Stimulated activated naive CD4-positive, alpha-beta T cell (primary cell): ENCODE data around the gene RAB15.

ENCODE experiments used
- DNase-seq, 6 experiments: peaks; one replicate each; lab custom pipeline; 2025; lab: John Stamatoyannopoulos, UW

The RAB15 gene

DNA sequence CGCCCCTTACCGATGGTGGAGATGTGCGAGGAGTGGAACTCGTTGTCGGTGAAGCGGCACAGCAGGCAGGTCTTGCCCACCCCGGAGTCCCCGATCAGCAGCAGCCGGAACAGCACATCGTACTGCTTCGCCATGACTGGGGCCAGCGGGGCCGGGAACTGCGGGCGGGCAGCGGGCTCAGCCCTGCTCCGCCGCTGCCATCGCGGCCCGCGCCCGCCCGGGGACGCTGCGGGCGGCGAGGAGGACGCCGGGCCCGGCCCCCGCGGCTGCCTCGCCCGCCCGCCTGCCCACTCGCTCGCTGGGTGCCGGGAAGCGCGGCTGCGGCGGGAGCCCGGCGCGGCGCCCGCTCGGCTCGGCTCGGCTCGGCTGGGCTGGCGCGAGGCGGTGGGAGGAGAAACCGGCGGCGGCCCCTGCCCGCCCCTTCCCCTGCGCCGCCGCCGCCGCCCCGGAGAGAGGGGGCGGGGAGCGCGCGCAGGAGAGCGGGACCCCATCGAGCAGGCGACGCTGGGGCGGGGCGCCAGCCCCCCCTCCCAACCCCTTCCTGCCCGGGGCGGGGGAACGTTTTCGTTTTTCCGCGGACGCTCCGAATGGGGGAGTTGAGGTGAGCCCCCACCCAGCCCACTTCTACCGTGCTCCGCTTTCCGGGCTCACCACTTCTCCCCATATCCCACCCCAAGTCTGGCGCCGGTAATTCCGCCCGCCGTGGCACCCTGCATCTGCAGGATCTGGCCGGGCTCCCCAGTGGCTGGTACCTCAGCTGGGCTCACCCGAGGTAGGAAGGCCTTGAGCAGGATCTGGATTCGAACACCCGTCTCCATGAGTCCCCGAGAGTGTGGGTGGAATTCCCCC lies at the start of gene RAB15:
Gene RAB15, minus strand, starts transcription at position 394 of the 849 bp plus-strand sequence. Its CDS starts 260 bp downstream, at position 134.
- peak; percentile 14 to 50 (median 42) for DNase-seq

DNA sequence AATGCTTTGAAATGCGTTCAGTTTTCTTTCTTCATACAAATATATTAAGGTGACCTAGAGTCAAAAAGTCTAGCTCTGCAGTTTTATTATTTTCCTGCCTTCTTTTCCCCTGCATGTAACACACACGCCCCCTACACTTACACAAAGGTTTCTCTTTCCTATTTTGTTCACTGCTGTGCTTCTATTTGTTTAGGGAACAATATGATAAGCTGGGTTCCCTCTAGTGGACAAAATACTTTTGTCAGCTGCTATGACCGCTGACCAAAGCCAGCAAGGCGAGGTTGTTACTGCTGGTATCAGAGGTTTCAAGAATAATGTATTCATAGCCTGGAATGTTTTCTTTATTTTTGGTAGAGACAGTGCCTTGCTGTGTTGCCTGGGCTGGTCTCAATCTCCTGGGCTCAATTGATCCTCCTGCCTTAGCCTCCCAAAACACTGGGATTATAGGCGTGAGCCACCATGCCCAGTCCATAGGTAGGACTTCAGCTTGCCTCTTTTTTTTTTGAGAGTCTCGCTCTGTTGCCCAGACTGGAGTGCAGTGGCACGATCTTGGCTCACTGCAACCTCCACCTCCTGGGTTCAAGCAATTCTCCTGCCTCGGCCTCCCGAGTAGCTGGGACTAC lies 47.9 kb upstream of the RAB15 start:
- DNase-seq = no peak

DNA sequence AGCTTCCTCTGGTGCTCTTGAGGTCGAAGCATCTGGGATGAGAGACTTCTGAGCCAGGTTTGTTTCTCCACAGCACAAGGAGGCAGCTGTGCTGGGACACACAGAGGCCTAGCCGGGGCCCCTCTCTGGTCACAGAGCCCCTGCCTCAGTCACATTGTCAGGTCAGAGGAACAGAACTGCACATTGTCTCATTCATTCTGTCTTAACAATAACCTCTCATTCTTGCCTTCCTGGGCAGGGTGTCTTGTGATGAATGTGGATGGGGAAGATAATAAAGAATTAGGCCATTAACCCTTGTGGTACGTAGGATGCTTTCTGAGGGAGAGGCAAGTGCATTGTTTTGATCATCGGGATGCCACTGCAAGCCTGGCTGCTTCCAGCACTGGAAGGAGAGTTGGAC lies 44.3 kb upstream of the RAB15 start:
- DNase-seq = no peak

DNA sequence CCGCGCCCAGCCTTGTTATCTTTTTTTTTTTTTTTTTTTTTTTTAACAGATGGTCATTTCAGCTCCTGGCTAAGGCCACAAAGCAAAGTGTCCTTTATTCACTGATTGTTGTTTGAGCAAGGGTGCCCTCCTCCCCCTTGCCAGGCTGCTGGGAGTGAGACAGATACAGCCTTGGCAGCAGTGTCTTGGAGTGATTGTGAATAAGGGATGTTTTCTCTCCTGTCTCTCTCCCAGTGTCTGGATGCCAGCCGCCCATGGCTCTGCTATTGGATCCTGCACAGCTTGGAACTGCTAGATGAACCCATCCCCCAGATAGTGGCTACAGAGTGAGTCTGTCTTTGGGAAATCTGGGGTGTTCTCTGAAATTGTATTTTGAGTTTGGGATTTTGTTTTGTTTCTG lies 43.3 kb upstream of the RAB15 start:
- DNase-seq = no peak

DNA sequence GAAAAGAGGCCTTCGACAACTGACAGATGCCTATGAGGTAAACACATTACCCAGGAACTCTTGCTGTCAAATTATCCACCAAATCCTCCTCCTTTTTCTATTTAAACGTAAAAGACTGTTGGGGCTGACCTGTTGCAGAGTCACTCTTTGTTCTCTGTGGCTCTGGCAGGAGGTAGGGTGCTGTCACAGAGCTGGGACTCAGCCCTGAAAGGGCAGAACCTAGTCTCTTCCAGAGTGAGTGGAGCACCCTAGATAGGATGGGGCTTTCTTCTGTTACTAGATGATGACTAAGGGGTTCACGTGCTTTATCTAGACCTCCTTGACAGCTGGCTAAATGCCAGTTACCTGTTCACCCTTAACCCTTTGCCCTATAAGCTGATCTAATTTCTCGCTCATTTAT lies 40.2 kb upstream of the RAB15 start:
- no peak for DNase-seq

DNA sequence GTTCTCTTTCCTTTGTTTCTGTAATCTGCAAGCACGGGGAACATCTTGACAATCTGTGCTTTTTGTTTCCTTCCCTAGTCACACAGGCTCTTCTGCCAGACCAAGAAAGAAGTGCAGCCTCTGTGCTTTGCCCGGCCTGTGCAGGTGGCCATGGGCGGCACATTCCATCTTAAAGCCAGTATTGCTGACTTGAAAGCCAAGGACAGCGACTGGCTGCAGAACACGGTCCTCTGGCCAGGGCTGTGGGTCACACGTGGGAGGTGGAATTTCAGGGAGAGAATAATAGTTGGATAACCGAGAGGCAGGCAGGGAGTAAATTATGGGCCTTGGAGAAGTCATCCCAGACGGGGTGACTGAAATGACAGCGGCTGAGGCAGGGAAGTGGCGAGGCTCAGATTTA lies 39.4 kb upstream of the RAB15 start:
- no peak for DNase-seq

DNA sequence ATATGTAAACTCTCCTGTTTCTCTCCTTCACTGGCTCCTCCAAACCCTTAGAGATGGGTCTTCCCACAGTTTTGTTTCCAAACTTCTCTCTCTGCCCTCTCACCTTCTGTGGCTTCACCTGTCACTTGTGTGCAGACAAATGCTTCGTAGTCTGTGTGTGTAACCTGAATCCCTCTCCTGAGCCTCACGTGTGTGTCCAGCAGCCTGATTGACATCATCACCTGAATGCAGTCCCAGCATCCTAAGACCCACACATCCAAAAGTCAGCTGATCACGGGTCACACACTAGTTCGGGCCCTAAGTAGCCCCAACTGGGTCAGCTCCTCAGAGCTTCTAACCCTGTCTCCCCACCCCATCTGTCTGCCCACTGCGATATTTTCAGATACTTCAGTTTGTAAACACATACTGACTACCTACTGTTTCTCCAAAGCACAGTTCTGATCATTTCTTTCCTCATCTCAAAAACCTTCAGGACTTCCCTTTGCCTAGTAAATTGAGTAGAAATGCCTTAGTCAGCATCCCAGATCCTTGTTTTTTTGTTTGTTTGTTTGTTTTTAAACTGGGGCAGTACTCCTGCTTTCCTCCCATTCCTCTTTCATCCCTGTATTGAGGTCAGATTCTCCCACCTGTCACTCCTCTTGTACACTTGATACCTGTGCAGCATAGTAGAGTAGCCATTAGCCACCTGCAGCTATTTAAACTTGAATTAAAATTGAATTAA lies 38.2 kb upstream of the RAB15 start:
- DNase-seq = no peak

DNA sequence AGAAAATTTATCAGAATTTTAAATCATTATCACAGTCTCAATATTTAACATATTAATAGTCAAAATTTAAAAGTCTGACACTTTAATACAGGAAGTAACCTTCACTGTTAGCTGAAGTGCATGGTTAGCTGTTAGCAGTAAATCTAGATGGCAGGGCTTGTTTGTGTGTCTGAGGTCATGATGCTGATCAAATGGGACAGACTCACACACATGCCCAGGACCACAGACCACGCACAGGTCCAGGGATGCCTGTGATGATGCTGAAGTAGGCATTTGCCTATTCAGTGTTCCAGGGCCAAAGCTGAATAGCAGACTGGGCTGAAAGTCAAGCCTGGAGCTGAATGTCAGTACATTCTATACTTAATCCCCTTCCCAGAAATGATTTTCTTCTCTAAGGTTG lies 35.1 kb upstream of the RAB15 start:
- DNase-seq = no peak

DNA sequence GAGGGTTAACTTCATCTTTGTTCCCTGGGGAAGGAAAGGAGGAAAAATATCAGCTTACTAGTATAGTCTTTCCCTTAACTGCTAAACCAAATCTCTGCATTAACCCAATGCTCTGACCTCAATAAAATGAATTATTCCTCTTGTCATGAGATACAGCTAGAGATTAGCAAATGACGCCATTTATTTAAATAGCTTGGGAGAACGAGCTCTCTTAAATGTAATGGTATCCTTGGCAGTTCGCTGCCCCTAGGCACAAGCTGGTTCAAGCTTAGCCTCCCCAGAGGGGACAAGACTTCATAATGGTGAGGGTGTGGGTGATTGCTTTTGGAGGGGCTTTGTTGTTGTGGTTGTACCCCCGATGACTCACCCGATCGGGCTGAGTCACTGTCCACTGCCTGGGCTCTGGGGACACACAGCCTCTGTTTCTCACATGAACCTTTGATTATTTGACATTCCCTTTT lies 34.2 kb upstream of the RAB15 start:
- no peak for DNase-seq

DNA sequence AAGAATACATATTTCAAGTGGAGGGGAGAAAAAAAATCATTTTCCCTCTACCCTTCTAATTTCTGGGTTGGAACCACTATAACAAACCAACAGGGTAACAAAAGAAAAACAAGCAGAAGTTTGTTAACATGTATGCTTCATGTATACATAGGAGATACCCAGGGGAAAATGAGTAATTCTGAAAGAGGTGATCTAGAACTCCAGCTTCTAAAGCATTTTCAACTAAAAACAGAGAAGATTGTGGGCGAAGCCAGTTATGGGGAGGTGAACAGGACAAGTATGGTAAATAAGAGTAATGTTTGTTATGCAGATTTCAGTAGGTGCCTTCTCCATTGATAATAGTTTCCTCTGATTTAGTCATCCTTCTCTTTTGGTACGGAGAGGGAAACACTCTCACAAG lies 31.3 kb upstream of the RAB15 start:
- DNase-seq = no peak

DNA sequence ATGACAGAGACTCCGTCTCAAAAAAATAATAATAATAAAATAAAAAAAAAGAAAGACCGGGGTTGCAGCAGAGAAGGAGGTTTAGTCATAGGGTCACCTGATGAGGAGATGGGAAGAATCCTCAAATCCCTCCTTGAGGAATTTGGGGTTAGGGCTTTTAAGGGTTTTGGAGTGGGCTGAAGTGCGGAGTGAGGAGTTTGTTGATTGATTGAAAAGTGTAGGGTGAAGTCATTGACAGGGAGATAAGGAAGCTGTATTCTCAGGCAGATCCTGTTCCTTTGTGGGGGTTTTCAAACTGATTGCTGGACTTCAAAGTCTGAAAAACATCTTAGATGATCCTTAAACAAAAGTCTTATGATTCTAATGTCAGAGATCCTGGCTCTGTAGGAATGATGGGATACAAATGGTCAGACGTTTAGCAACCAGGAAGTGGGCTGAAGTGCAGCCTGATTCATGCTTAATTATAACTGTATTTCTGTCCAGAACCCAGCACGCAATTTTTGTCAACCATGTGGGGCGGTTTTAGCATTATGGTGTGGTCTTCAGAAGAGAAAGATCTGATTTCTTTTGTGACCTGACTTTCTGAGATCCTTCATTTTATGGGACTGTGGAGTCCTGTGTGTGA lies 30.6 kb upstream of the RAB15 start:
- no peak for DNase-seq

DNA sequence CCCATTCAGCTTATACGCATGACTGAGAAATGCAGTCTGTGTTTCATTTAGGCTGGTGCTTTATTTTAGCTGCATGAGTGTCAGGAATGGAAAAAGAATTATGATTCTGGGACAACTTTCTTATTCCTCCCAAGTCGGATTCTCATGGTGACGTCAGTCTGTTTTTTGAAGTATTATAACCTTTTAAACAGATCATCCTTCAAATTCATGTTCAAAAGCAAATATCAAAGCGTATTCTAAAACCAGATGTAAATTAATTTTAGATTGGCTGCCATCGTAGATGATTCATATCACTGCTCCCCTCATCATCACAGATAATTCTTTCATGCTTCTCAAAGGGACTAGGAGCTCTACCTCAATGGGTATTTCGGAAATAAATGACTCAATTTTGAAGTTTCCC lies 29.6 kb upstream of the RAB15 start:
- DNase-seq = no peak

DNA sequence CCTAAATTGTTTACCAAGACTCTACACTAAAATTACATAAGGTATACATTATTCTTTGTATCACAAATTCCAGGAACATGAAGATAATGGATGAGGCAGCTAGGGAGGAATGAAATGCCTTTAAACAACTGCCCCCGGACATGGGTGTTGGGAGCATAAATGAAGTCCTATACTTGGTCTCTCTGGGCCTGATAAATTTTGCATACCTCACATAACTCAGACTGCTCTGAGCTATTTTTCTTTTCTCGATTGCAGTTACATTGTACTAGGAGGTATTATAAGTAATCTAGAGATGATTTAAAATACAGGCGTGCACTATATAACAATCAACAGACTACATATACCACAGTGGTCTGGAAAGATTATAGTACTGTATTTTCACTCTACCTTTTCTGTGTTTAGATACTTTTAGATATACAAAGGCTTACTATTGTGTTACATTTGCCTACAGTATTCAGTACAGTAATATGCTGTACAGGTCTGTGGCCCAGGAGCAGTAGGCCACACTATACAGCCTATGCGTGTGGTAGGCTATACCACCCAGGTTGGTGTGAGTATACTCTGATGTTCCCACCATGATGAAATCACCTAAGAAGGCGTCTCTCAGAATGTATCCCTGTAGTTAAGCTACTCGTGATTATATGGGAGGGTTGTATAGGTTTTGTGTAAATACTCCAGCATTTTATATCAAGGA lies 28.9 kb upstream of the RAB15 start:
- no peak for DNase-seq

DNA sequence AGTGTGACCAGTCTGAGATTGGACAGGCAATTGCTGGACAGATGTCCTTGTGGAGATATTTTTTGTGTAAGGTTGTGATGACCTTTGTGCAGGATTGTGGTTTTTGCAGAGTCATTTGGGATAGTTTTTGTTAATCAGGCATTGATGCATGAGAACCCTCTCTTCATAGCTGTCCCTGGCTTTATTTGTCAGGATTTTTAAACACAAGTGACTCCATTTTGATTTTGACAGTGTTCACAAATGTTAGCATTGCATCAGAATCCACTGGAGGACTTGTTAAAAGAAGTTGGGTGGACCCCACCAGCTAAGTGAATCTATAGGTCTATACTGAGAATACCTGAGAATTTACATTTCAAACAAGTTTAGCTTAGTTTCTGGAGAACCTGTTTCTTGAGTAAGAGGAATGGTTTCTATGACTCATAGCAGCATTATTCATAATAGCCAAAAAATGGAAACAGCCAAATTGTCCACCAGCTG lies 26.4 kb upstream of the RAB15 start:
- no peak for DNase-seq

DNA sequence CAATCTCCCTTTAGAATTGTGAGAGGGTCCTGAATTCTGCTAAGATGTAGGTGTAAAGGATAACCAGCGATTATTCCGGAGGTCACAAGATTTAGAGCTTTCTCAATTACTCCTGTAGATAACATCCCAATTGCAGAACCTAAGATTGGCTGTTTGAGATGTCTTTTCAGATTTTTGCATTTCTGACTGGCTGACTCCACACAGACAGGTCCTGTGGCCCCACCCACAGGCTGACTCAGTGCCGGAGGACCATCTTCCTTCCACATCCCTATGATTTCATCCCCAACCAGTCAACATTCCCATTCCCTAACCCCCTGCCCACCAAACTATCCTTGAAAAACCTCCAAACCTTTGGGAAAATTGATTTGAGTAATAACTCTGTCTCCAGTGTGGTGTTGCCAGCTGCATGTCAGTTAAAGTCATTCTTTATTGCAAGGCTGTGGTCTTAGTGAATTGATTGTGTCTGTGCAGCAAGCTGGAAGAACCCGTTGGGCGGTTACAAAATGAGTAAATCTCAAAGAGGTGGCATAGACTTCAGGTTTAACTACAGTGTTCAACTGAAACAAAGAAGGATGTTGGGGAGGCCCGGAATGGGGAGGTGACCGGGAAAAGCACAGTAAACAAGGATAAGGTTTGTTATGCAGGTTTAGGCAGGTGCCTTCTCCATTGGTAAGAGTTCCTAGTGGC lies 25.1 kb upstream of the RAB15 start:
- no peak for DNase-seq

DNA sequence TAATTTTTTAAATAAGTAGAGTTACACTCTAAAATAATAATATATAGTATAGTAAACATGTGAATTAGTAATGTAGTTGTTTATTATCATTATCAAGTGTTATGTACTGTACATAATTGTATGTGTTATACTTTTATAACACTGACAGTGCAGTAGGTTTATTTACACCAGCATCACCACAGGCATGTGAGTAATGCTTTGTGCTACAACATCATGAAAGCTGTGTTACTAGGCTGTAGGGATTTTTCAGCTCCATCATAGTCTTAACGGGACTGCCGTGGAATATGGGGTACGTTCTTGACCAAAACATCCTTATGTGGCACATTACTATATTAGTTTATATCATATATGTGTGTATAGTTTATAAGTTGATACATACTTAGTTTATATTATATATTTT lies 23.2 kb upstream of the RAB15 start:
- DNase-seq = no peak

DNA sequence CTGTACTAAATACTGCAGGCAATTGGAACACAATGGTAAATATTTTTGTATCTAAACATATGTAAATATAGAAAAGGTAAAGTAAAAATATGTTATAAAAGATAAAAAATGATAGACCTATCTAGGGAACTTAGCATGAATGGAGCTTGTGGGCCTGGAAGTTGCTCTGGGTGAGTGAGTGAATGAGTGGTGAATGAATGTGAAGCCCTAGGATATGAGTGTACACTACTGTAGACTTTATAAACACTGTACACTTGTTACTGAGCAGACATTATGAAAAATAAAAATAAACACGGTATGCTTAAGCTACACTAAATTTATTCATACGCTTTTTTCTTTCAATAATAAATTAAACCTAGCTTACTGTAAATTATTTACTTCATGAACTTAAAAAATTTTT lies 22.4 kb upstream of the RAB15 start:
- no peak for DNase-seq

DNA sequence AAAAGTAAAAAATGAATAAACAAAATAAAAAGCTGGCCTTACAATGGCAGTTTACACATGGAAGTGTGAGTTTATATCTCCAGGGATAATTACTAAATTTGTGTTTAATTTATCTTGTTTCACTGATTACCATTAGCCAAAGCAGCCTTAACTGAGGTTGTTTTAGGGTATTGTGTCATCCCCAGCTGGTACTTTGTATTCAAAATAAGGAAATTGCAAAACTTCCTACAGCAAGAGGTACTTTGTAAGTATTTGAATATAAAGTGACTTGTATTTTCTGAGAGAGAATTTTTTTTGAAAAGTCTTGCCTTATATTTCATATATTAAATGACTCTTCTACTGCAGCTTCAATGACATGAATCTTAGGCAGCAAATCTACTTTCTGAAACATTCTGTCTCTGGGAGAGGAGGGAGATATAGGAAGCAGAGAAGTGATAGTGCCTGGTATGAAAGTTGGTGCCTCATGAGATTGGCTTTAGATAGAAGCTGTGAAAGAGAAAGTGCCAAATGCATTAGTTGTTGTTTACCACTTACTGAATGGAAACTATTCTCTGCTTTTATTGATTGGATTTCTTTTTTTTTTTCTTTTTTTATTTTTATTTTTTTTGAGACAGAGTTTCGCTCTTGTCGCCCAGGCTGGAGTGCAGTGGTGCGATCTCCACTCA lies 21.3 kb upstream of the RAB15 start:
- no peak for DNase-seq

DNA sequence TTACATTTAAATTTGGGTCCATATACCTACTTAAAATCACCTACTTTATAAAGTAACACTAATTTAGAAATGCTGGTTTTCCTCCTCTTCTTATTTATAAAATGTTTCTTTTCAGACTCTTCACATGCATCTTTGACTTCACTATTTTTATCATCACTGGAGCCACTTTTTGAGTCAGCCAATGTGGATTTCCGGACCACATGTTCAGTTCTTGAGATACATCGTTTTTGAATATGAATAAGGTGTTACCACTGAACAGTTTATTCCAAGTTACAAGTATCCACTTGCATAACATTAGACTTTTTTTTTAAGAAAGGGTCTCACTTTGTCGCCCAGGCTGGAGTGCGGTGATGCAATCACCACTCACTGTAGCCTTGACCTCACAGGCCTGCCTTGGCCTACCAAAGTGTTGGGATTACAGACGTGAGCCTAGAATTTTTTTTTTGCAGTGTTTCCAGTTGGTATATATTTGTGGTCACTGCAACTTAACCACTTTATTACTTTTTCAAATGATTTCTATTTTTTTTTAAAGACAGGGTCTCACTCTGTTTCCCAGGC lies 20.3 kb upstream of the RAB15 start:
- no peak for DNase-seq

DNA sequence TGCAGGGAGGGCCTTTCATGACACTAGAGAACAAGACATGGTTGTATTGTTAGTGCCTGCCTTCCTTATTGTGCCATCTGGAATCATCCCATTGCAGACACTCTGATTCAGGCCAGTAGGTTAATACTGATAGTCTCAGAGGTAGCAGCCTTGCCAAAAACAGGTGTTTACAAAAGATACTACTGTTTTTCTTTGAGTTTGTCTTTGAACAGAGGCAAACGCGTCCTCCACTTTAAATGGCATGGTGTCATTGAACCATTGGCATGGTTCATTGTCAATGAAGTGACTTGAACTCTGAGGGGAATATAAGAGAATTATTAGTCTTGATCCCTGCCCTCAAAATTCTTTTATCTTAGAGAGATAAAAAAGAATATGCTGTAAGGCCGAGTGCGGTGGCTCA lies 18.8 kb upstream of the RAB15 start:
- DNase-seq = no peak
